HuH-7.5 (cell line): Measurements from ENCODE around the gene NLRP9.

Experiments used
- DNase-seq: peaks from one replicate; pipeline ENCODE4 v3.0.0; 2011; ENCODE audit warnings: low spot score

Gene NLRP9

GRCh38 chr19:55687281-55688201, 50.7 kb downstream of the NLRP9 start:
- DNase-seq, result no peak

DNA sequence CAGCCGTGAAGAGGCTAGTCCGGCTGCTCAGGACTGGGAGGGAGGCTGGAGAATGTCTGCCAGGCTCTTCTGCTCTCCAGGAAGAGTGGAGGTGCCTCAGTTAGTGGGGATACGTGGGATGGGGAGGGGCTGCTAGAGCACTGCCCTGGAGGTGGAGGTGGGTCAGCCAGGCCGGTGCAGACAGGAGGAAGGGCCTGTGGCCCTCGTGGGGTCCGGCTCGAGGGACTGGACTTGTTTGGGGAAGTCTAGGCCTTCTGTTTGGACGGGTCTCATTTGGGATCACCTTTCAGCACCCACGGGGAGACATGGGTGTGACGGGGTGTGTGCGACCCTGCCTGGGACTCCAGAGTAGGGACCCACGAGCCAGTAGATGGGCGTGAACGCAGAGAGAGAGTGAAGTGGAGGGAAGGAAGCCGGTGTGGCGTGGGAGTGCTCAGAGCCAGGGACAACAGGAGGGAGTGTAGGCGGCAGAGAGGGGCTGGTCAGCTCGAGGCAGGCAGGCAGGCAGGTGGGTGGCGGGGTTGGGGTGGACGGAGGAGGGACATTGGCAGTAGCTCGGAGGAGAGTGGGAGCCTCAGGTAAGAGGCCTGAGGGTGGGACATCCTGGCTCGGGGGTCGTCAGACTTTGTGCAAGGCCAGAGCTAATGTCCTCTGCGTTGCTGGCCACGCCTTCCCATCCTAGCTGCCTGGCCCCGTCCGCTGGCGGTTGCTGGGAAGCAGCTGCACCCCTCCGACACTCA, 51.7 kb downstream of the NLRP9 start:
- DNase-seq, result no peak

GRCh38 chr19:55685776-55686175, 52.4 kb downstream of the NLRP9 start:
- DNase-seq, result no peak

- no peak for DNase-seq
Observed at GRCh38 chr19:55684946-55685681, 53.1 kb downstream of the NLRP9 start.

- no peak for DNase-seq
Observed at GRCh38 chr19:55683449-55684261, 54.5 kb downstream of the NLRP9 start.

DNA sequence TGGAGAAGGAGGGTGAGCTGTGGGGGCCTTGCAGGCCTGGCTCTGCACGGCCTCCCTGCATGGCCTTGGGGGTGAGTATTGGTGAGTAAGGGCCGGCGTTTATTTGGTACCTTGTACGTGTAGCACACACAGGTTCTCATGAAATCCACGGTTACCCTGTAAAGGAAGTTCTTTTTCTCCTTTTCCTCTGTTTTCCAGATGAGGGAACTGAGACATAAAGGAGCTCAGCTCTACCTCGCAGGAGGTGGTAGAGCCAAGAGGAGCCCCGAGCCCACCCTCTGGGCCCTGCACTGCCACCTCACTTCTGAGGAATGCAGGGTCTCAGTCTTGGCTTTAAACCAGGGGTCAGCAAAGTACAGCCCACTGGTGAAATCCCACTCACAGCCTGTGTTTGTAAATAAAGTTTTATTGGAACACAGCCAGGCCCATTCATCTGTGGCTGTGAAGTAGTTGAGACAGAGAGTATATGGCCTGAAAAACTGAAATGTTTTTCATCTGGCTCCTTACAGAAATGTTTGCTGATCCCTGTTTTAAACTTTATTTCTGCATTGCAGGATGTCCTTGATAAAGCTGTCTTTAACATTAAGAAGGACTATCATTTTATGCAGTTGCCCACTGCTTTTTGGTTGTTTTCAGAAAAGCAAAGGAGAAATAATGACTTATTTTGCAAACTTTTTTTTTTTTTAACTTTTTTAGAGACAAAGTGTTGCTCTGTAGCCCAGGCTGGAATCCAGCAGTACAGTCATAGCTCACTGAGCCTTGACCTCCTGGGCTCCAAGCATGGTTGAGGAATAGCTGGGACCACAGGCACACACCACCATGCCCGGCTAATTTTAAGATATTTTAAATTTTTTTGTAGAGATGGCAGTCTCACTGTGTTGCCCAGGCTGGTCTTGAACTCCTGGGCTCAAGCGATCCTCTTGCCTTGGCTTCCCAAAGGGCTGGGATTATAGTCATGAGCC, 56.8 kb downstream of the NLRP9 start:
- DNase-seq, result no peak

DNA sequence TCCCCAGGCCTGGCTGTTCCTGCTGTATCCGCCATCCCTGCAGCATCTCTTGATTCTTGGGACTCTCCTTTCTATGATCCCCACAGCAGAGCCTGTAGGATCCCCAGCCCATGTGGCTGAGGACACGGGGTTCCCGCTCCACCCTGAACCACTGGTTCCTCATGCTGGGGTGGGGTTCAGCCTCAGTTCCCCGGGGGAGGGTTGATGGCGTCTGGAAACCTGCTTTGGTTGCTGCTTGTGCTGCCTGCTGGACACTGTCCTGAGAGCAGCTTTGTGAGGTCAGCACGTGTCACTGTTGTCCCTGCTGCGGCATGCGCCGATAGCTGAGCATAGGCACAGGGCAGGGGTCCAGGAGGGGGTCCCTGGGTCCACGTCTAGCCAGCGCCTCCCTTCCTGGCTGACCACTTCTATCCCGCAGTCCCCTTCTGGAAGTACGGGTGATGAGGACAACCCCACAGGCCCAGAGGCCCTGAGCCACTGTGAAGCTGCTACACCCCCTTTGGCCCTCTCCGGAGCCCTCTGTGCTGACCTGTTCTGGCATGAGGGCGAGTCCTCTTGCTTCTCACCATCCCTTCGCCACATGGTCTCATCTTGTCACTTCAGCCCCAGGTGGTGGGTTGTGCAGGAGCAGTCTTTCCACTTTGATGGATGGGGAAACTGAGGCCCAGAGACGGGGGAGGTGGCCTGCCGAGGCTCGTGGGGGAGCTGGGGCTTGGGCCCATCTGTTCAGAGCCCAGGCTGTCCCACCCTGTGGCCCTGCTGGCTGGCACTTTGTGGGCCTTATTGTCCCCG, 57.7 kb downstream of the NLRP9 start:
- DNase-seq, result no peak

GRCh38 chr19:55679343-55680257, 58.6 kb downstream of the NLRP9 start:
- DNase-seq, result no peak

DNA sequence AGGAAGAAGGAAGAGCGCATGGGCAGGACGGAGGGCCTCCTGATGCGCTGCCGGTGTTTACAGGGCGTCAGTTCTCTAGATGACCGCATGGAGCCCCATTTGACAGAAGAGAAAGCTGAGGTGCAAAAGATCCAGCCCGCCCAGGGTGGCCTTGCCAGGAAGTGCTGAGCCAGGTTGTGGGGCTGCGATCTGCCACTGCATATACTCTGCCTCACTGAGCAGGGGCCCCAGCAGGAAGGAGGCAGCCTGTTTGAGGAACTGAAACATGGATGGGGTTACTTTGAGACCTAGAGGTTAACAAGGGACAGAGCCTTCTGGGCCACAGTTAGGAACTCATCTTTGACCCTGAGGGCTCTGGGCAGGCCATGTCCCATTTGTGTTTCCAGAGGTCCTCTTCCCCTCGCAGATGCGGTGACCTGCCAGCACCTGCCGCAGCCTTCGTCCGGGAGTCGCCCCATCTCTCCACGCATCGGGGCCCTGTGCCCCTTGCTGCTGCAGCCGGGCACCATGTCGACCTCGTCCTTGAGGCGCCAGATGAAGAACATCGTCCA, 60.0 kb downstream of the NLRP9 start:
- DNase-seq, result no peak

DNA sequence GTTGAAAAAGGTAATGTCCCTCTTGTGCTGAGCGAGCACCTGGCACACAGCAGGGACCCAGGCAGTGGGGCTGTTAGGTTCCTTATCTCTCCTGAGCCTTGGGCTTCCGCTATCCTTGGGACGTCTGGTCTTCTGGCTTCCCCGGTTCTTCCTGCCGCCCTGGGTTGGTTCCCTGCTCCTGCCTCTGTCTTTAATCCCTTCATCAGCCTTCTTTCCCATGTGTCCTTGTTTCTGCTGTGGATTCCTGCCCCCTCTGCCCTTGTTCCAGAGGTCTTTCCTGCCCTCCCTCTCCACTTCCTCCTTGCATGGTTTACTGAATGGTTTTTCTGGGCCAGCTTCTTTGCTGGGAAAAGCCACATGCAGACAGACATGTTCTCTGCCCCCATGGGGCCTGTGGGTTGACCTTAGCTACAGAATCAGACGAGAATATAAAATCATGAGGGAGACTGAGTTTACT, 60.6 kb downstream of the NLRP9 start:
- no peak for DNase-seq

DNA sequence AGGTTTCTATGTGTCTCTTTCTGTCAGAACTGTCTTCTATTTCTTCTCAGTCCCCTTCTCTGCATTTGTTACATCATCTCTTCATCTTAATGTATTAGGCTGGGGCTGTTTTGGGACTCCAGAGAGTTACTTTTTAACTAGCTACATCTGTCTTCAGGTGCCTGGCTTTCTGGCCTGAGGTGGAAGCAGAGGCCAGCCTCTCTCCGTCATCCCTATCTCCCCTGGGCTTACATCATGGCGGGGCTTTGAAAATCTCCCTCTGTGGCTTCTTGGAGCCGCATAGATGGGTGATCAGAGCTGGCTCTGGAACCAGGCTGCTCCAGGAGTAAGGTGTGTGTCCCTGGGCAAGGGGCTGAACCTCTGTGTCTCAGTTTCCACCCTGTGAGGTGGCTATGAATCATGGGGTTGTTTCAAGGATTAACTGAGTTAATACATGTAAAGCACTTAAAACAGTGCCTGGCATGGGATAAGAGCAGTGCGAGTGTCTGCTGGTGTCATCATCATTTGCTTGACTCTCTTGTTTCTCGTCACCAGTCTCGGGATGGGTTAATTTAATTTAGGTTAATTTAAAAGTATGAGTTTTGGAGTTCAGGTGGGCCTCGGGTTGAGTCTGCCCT, 61.2 kb downstream of the NLRP9 start:
- DNase-seq, result no peak

DNA sequence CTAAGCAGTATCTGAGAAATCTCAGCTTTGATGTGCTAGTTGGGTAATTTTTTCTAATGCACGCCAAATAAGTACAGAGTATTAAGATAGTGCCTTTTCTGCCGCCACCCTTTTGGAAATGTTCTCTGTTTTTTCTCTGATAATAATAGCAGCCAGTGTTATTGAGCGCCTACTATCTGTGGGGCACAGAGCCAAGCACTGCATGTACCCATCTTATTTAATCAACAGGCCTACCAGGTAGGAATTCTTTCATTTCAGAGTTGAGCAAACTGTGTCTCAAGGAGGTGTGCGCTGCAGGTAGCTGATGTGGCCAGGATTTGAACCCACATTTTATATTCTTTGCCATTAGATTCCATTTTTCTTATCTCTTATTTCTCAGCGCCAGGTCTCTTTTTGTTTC, 61.8 kb downstream of the NLRP9 start:
- no peak for DNase-seq

DNA sequence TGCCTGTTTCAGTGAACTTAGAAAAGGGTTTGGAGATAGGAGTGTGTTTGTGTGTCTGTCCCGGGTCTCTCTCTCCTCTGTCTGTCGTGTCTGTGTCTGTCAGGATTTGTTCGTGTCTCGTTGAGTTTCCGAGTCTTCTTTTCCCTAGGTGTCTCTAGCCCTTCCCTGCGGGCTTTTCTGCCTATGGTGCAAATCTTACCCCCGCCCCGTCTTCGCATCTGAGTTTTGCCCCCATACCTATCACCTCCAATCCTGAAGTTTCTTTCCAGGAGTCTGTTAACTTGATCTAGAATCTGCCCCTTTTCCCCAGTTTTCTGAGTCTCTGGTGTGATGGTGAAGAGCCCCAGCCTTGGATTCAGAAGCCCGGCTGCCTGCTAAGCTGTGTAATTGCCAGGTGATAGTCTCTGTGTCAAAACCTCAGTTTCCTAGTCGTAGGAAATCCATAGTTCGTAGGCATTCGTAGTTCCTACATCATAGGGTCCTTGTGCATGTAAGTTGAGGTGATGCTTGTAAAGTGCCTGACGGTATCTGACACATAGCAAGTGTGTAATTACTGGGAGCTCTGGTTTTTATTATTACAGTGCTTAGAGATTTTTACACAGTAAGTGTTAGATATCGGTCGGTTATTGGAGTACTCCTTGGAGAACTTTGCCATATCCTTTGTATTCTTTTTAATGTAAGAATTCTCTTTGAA, 62.4 kb downstream of the NLRP9 start:
- no peak for DNase-seq

- DNase-seq, result peak; percentile 99
Observed at GRCh38 chr19:55674841-55675660, 63.2 kb downstream of the NLRP9 start, which contains the start of gene EPN1. TSS of gene EPN1 (plus strand) at chr19:55675226. CDS start at chr19:55678628, 3,402 bp downstream.

DNA sequence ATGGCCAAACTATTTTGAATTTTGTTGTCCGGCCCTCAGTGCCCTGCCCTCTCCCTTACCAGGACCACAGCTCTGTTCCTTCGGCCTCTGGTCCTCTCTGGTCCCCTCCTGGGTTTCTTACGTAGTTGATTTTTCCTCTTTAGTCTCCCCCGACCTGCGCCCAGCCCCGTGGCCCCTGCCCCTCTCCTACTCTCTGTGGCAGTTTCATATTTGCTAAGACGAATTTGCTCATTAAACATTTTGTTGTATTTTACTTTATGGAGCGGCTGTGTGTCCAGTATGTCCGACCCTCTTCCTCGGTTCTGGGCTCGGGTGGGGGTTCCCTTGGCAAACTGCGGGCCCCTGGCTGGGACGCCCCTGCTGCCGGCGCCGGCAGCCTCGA, 63.8 kb downstream of the NLRP9 start:
- DNase-seq, result no peak

DNA sequence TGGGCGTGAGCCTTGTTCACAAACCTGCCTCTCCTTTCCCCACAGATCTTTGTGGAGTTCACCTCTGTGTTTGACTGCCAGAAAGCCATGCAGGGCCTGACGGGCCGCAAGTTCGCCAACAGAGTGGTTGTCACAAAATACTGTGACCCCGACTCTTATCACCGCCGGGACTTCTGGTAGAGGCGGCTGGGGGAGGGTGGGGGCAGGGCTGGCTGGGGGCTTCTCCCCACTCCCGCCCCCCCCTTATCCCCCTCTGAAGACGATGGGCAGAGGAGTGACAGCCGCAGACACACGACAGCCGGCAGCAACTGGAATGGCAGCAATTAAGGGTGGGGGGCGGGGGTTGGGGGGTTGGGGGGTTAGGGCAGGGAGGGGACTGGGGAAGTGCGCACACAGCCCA, 64.3 kb downstream of the NLRP9 start:
- DNase-seq, result no peak
